ENCODE results near the gene PITPNC1. TPM values are rescaled to one million over a fixed set of nuclear protein-coding genes. Genes with fewer than 3 reads are reported as not detected.

The PITPNC1 gene
- total RNA-seq, 1 donor from 2014 or later = 23.7 TPM

DNA sequence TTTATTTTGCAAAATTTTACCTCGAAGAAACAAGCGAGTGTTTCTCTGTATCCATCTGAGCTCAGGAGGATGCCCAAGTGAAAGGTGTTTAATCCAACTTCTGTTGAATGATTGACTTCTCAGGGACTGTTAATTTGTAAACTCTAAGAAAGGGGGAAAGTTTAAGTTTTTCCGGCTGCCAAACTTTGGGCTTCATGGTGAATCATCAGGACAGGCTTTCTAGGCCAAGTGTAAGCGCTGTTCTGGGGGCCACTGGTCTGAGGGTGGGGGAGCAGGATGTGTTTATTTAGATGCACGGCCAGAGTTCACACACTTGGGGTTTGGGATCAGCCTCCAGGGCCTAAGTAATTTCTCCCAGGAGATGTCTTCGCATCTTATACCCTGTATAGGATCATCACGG lies 110.4 kb downstream of the PITPNC1 start:
- Histone ChIP-seq H3K27me3 (ENCODE audit: low read depth) (no peaks in the 10 kb centered on the region), H3K9me3 (no peaks in the 10 kb centered on the region), H3K36me3 (no peaks in the 10 kb centered on the region), H3K27ac (no peak overlapping the region), H3K4me1 (peaks cover 30% of the 10 kb centered on the region), H3K4me3 (no peak overlapping the region)
- no peak for DNase-seq
- ATAC-seq = no peak
- intact Hi-C loops (cut with DNase I) = no loop called here
- TF ChIP-seq, protein P1, sequence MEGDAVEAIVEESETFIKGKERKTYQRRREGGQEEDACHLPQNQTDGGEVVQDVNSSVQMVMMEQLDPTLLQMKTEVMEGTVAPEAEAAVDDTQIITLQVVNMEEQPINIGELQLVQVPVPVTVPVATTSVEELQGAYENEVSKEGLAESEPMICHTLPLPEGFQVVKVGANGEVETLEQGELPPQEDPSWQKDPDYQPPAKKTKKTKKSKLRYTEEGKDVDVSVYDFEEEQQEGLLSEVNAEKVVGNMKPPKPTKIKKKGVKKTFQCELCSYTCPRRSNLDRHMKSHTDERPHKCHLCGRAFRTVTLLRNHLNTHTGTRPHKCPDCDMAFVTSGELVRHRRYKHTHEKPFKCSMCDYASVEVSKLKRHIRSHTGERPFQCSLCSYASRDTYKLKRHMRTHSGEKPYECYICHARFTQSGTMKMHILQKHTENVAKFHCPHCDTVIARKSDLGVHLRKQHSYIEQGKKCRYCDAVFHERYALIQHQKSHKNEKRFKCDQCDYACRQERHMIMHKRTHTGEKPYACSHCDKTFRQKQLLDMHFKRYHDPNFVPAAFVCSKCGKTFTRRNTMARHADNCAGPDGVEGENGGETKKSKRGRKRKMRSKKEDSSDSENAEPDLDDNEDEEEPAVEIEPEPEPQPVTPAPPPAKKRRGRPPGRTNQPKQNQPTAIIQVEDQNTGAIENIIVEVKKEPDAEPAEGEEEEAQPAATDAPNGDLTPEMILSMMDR (IDR thresholded peaks at IDR 0.05) = no peak

DNA sequence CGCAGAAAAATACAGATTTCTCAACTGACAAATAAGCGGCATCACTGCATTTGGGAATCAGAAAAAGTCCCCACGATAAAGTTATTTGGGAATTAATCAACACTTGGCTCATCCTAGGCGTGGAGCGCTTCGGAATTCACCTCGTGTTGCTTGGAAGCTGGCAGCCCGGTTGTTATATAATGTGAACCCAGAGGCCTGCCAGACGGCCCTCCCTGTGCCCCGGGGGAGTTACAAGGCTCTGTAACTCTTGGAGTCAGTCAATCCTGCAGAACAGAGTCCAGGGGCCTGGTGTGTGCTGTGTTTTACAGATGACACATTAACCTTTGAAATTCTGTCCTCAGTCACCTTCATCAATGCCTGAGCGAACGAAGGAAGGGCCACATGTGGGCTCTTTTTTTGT lies 111.1 kb downstream of the PITPNC1 start:
- DNase-seq (no peak), ATAC-seq (peak in 1 of 2 donors; percentile 33)
- no peaks in the 10 kb centered on the region for H3K9me3 ChIP-seq
- TF ChIP-seq, protein P1 (IDR thresholded peaks at IDR 0.05) = no peak
- no peak overlapping the region for H3K4me3 ChIP-seq
- intact Hi-C loops (cut with DNase I) = no loop called here
- no peaks in the 10 kb centered on the region for H3K36me3 ChIP-seq
- no peak overlapping the region for H3K27ac ChIP-seq
- H3K4me1 ChIP-seq = peaks cover 26% of the 10 kb centered on the region
- H3K27me3 ChIP-seq (ENCODE audit: low read depth) = no peaks in the 10 kb centered on the region

DNA sequence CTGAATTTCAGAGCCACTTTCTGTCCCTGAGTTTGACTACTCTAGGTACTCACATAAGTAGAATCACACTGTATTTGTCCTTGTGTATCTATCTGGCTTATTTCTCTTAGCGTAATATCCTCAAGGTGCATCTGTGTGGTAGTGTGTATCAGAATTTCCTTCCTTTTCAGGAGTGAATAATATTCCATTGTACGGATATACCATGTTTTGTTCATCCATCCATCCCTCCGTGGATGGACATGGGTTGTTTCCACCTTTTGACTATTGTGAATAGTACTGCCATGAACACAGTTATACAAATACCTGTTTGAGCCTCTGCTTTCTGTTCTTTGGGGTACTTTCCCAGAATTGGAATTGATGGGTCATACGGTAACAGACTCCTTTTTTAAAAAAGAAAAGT lies 111.7 kb downstream of the PITPNC1 start:
- H3K4me3 ChIP-seq = no peak overlapping the region
- H3K36me3 ChIP-seq = no peaks in the 10 kb centered on the region
- TF ChIP-seq, protein P1 (IDR thresholded peaks at IDR 0.05) = no peak
- H3K27ac ChIP-seq = no peak overlapping the region
- H3K4me1 ChIP-seq = peaks cover 26% of the 10 kb centered on the region
- no peaks in the 10 kb centered on the region for H3K27me3 ChIP-seq (ENCODE audit: low read depth)
- no peaks in the 10 kb centered on the region for H3K9me3 ChIP-seq
- intact Hi-C loops (cut with DNase I) = no loop called here
- ATAC-seq = no peak
- DNase-seq = no peak

DNA sequence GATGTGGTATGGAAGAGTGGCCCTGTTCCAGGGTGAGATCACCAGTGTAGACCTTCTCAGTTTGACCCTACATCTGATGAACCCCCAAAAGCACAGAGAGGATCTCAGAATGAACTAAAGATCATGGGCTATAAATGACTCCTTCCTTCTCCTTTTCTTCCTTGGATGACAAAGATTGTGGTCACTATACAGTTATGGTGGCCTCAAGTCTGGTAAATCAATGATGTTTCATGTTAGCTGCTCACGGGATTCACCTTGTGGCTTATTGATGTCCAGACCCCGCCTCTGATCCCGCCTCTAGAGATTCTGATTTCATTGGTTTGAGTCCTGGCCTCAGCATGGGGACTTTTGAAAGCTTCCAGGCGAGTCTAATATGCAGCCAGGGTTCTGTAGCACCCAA lies 112.2 kb downstream of the PITPNC1 start:
- TF ChIP-seq, protein P1 (IDR thresholded peaks at IDR 0.05) = no peak
- Histone ChIP-seq H3K9me3 (no peaks in the 10 kb centered on the region), H3K27me3 (ENCODE audit: low read depth) (no peaks in the 10 kb centered on the region), H3K4me1 (peaks cover 26% of the 10 kb centered on the region), H3K4me3 (no peak overlapping the region), H3K27ac (no peak overlapping the region), H3K36me3 (no peaks in the 10 kb centered on the region)
- intact Hi-C loops (cut with DNase I) = no loop called here
- DNase-seq (no peak), ATAC-seq (no peak)

DNA sequence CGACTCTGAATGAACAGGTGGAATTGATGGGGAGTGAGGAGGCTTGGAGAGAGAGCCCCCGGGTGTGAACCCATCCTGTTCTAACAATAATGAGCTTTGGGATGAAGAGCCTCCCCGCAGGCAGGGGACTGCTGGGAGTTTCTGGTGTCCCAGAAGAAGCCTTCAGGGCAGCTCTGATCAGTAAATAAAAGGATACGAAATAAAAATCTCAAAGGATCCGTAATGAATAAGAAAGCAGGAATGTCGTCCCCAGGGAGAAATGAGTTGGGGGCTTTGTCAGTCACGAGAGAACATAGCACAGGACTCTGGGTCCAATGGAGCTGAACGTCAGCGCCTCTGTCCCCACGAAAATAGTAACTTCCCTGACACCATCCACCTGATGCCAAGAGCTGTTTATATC lies 113.4 kb downstream of the PITPNC1 start:
- TF ChIP-seq, protein P1 (IDR thresholded peaks at IDR 0.05) = no peak
- Histone ChIP-seq H3K4me3 (peak overlapping the region; percentile 30), H3K9me3 (no peaks in the 10 kb centered on the region), H3K27ac (peak overlapping the region; percentile 18), H3K27me3 (ENCODE audit: low read depth) (no peaks in the 10 kb centered on the region), H3K4me1 (peaks cover 26% of the 10 kb centered on the region), H3K36me3 (no peaks in the 10 kb centered on the region)
- no peak for ATAC-seq
- intact Hi-C loops (cut with DNase I) = no loop called here
- DNase-seq = no peak
